ENCODE data around the gene PPA1.
"Not testable (repeated sequence)": the region's sequence is repeated elsewhere in the genome, so short reads cannot be mapped to it uniquely, and the experiment has no call there.

PPA1 gene

GRCh38 chr10:70206762-70207161 is 26.5 kb downstream of the PPA1 start:
- no peak for DNase-seq

- no peak for DNase-seq
Observed at GRCh38 chr10:70201105-70201504, 32.1 kb downstream of the PPA1 start.

- DNase-seq, result no peak
Observed at GRCh38 chr10:70198696-70199466, 34.3 kb downstream of the PPA1 start.

- no peak for DNase-seq
Observed at GRCh38 chr10:70197235-70197945, 35.8 kb downstream of the PPA1 start.

- no peak for DNase-seq
Observed at GRCh38 chr10:70193391-70193844, 39.8 kb downstream of the PPA1 start.

GRCh38 chr10:70192326-70192968 is 40.8 kb downstream of the PPA1 start:
- DNase-seq, result no peak

- DNase-seq, result no peak
Observed at GRCh38 chr10:70191972-70192305, 41.3 kb downstream of the PPA1 start.

GRCh38 chr10:70191161-70191971 is 41.9 kb downstream of the PPA1 start:
- no peak for DNase-seq

GRCh38 chr10:70190581-70190980 is 42.6 kb downstream of the PPA1 start:
- DNase-seq, result no peak

GRCh38 chr10:70190102-70190501 is 43.1 kb downstream of the PPA1 start:
- DNase-seq, result no peak

- no peak for DNase-seq
Observed at GRCh38 chr10:70188768-70189167, 44.5 kb downstream of the PPA1 start.

- no peak for DNase-seq
Observed at GRCh38 chr10:70186571-70186970, 46.7 kb downstream of the PPA1 start.

- DNase-seq, result no peak
Observed at GRCh38 chr10:70186090-70186489, 47.1 kb downstream of the PPA1 start.

- no peak for DNase-seq
Observed at GRCh38 chr10:70183304-70183703, 49.9 kb downstream of the PPA1 start.

- DNase-seq, result not testable (repeated sequence)
Observed at GRCh38 chr10:70179209-70179608, 54.0 kb downstream of the PPA1 start.

- no peak for DNase-seq
Observed at GRCh38 chr10:70178139-70178725, 55.0 kb downstream of the PPA1 start.

GRCh38 chr10:70176441-70176840 is 56.8 kb downstream of the PPA1 start:
- DNase-seq, result no peak

- no peak for DNase-seq
Observed at GRCh38 chr10:70175516-70175915, 57.7 kb downstream of the PPA1 start.

- DNase-seq, result no peak
Observed at GRCh38 chr10:70174058-70174741, 59.0 kb downstream of the PPA1 start.

- DNase-seq, result no peak
Observed at GRCh38 chr10:70169649-70170364, 63.4 kb downstream of the PPA1 start.

- peak; percentile 17 for DNase-seq
Observed at GRCh38 chr10:70169011-70169410, 64.2 kb downstream of the PPA1 start.

Data from KG1 (cell line).